PC-9 (cell line): ENCODE data around the gene SPEG. TPM values are rescaled to one million over a fixed set of nuclear protein-coding genes. Genes with fewer than 3 reads are reported as not detected.
"Not testable (repeated sequence)": the region's sequence is repeated elsewhere in the genome, so short reads cannot be mapped to it uniquely, and the experiment has no call there.

ENCODE experiments used
- BruUV-seq: library from RNA; stranded (reverse); fragments of 400-500 nt; replicated peaks from 2 replicates; lab custom pipeline; 2021; lab: Mats Ljungman, UMichigan
- CTCF ChIA-PET: fragments of 300-600 bp; sonication (Branson Sonifier 250); formaldehyde crosslinking; loops from one replicate; lab custom pipeline; 2022; ENCODE audit warnings: antibody characterized with exemption; lab: Charles Lee
- POLR2A ChIA-PET: fragments of 300-600 bp; sonication (Branson Sonifier 250); formaldehyde crosslinking; loops from one replicate; lab custom pipeline; 2022; ENCODE audit warnings: antibody characterized with exemption; ENCODE audit not compliant: unreplicated experiment; lab: Charles Lee
- DNase-seq, 2 experiments: peaks; one replicate each; pipeline versions ENCODE4 v3.0.0 to v3.0.0-alpha.2; 2015 to 2022; ENCODE audit warnings: mixed read lengths in 1 of 2
- H2AFZ ChIP-seq: fragments of 200-600 bp; sonication (generic); 2 replicates; pipeline ENCODE4 v1.8.1; 2017; ENCODE audit warnings: antibody characterized with exemption
- H3F3A ChIP-seq: fragments of 200-600 bp; sonication (generic); 2 replicates; pipeline ENCODE4 v1.8.1; 2017; ENCODE audit warnings: antibody characterized with exemption, mild to moderate bottlenecking, low read depth; ENCODE audit not compliant: insufficient read depth
- H3K27ac ChIP-seq: fragments of 200-600 bp; sonication (generic); 2 replicates; pipeline ENCODE4 v1.6.1; 2016; ENCODE audit warnings: mixed run types
- H3K27me3 ChIP-seq: fragments of 200-600 bp; sonication (generic); 2 replicates; pipeline ENCODE4 v1.6.1; 2016; ENCODE audit warnings: low read depth, mixed run types; ENCODE audit not compliant: insufficient read depth
- H3K36me3 ChIP-seq: fragments of 200-600 bp; sonication (generic); 2 replicates; pipeline ENCODE4 v1.6.1; 2016; ENCODE audit warnings: low read depth, mixed run types
- H3K4me1 ChIP-seq: fragments of 200-600 bp; sonication (generic); replicated peaks from 2 replicates; pipeline ENCODE4 v1.6.1; 2016; ENCODE audit warnings: mixed run types; ENCODE audit not compliant: insufficient read depth
- H3K4me2 ChIP-seq: fragments of 200-600 bp; sonication (generic); 2 replicates; pipeline ENCODE4 v1.6.1; 2017; ENCODE audit warnings: mixed run types
- H3K4me3 ChIP-seq: fragments of 200-600 bp; sonication (generic); 2 replicates; pipeline ENCODE4 v1.6.1; 2016; ENCODE audit warnings: mixed run types
- H3K79me2 ChIP-seq: fragments of 200-600 bp; sonication (generic); 2 replicates; pipeline ENCODE4 v1.6.1; 2017; ENCODE audit warnings: low read depth, mixed run types
- H3K9me2 ChIP-seq: fragments of 200-600 bp; sonication (generic); 2 replicates; pipeline ENCODE4 v1.8.1; 2017; ENCODE audit warnings: mild to moderate bottlenecking; ENCODE audit not compliant: insufficient read depth
- H3K9me3 ChIP-seq: fragments of 200-600 bp; sonication (generic); 2 replicates; pipeline ENCODE4 v1.8.1; 2016; ENCODE audit warnings: low read depth; ENCODE audit not compliant: insufficient read depth
- H4K20me1 ChIP-seq: fragments of 200-600 bp; sonication (generic); 2 replicates; pipeline ENCODE4 v1.8.1; 2017; ENCODE audit not compliant: insufficient read depth
- EZH2 ChIP-seq: fragments of 200-600 bp; sonication (generic); IDR thresholded peaks from 2 replicates; pipeline ENCODE4 v1.8.0; 2017; ENCODE audit warnings: antibody characterized with exemption, low read depth
- intact Hi-C: fragments of 100-400 bp; cut with micrococcal nuclease; formaldehyde crosslinking; loops from one replicate; pipeline ENCODE4 v1.10.0; 2022; ENCODE audit not compliant: unreplicated experiment
- total RNA-seq: library from RNA; stranded (reverse); gene quantifications from 2 replicates; pipeline ENCODE4 v1.2.3, GENCODE V29; 2021
- TF ChIP-seq, protein P1 (sequence below): fragments of 200-600 bp; sonication (generic); conservative IDR thresholded peaks from 2 replicates; pipeline ENCODE4 v1.6.1; 2017; ENCODE audit warnings: mixed run types, antibody characterized with exemption, mild to moderate bottlenecking, moderate library complexity

Gene SPEG
- total RNA-seq, 1 experiment from 2014 or later: 46.8 TPM

- Histone ChIP-seq H4K20me1 (peaks cover 4% of the 10 kb centered on the region; the same call in 1 of the 2 replicates), H3F3A (peaks cover 6% of the 10 kb centered on the region; the same call in 1 of the 2 replicates), H3K9me3 (no peaks in the 10 kb centered on the region), H3K27ac (peak overlapping the region; percentile 30), H2AFZ (peak overlapping the region; percentile 80), H3K27me3 (no peaks in the 10 kb centered on the region), H3K4me2 (peak overlapping the region; percentile 69), H3K36me3 (peaks cover 14% of the 10 kb centered on the region; the same call in 1 of the 2 replicates), H3K4me1 (peaks cover 6% of the 10 kb centered on the region; the same call in 1 of the 2 replicates), H3K4me3 (peak overlapping the region; percentile 53), H3K79me2 (peaks cover 11% of the 10 kb centered on the region; the same call in 1 of the 2 replicates), H3K9me2 (no peaks in the 10 kb centered on the region)
- POLR2A ChIA-PET: interaction anchor here (0.5 to 1.1 kb wide), 8 partner anchors 19 to 235 kb away, joined by 4 to 22 read pairs (median 8); partner anchors contain the start of gene GMPPA
- intact Hi-C loops: loop anchor here (1.0 to 5.0 kb wide), 4 partner anchors 91 to 301 kb away; partner anchors contain the start of gene CNPPD1
- TF ChIP-seq EZH2: no peak
- TF ChIP-seq, protein P1, sequence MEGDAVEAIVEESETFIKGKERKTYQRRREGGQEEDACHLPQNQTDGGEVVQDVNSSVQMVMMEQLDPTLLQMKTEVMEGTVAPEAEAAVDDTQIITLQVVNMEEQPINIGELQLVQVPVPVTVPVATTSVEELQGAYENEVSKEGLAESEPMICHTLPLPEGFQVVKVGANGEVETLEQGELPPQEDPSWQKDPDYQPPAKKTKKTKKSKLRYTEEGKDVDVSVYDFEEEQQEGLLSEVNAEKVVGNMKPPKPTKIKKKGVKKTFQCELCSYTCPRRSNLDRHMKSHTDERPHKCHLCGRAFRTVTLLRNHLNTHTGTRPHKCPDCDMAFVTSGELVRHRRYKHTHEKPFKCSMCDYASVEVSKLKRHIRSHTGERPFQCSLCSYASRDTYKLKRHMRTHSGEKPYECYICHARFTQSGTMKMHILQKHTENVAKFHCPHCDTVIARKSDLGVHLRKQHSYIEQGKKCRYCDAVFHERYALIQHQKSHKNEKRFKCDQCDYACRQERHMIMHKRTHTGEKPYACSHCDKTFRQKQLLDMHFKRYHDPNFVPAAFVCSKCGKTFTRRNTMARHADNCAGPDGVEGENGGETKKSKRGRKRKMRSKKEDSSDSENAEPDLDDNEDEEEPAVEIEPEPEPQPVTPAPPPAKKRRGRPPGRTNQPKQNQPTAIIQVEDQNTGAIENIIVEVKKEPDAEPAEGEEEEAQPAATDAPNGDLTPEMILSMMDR: peak; percentile 60
- BruUV-seq: no TSS peak
- CTCF ChIA-PET: interaction anchor here (0.6 to 2.7 kb wide), 11 partner anchors 11 to 729 kb away, joined by 3 to 14 read pairs (median 7); partner anchors contain the start of genes BCS1L, GMPPA and ZNF142
- peak; percentile 71 to 98 for DNase-seq
Observed at GRCh38 chr2:219388121-219388906, 46.3 kb upstream of the SPEG start.

GRCh38 chr2:219388907-219389156 is 45.8 kb upstream of the SPEG start:
- Histone ChIP-seq H4K20me1 (peaks cover 4% of the 10 kb centered on the region; the same call in 1 of the 2 replicates), H3K4me3 (peak overlapping the region; percentile 53), H3K4me1 (peaks cover 6% of the 10 kb centered on the region; the same call in 1 of the 2 replicates), H3K4me2 (peak overlapping the region; percentile 69), H3K27ac (peak overlapping the region; percentile 30), H3K9me3 (no peaks in the 10 kb centered on the region), H3K36me3 (peaks cover 14% of the 10 kb centered on the region; the same call in 1 of the 2 replicates), H3K27me3 (no peaks in the 10 kb centered on the region), H3K9me2 (no peaks in the 10 kb centered on the region), H3F3A (peaks cover 6% of the 10 kb centered on the region; the same call in 1 of the 2 replicates), H3K79me2 (peaks cover 11% of the 10 kb centered on the region; the same call in 1 of the 2 replicates), H2AFZ (peak overlapping the region; percentile 80)
- DNase-seq: no peak
- POLR2A ChIA-PET: interaction anchor here (0.9 kb wide), 1 partner anchor 20 kb away, joined by 8 read pairs; no protein-coding TSS in a partner anchor
- intact Hi-C loops: loop anchor here (1.0 to 5.0 kb wide), 4 partner anchors 92 to 300 kb away; partner anchors contain the start of gene CNPPD1
- CTCF ChIA-PET: interaction anchor here (0.6 to 2.7 kb wide), 6 partner anchors 12 to 141 kb away, joined by 3 to 14 read pairs (median 5); partner anchors contain the start of gene GMPPA
- TF ChIP-seq, protein P1: no peak
- no peak for TF ChIP-seq EZH2
- no TSS peak for BruUV-seq

DNA sequence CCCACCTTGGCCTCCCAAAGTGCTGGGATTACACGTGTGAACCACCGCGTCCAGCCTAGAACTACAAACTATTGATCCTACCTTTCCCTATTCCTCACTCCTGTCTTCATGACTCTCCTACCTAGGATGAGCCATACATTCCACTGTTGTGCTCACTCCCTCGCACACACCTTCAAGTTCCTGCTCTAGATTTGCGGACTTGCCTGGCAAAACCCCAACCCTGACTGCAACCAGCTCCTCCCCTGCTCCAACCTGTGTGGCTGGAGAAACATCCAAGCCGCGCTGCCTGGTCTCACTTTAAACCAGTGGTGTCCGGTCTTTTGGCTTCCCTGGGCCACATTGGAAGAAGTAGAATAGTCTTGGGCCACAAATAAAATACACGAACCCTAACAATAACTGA is 41.9 kb upstream of the SPEG start:
- peaks cover 6% of the 10 kb centered on the region; the same call in 1 of the 2 replicates for H3F3A ChIP-seq
- H3K4me3 ChIP-seq: no peak overlapping the region
- ChIA-PET POLR2A (no interaction called here), CTCF (no interaction called here)
- no peaks in the 10 kb centered on the region for H3K4me1 ChIP-seq
- H3K9me2 ChIP-seq: no peaks in the 10 kb centered on the region
- TF ChIP-seq EZH2: no peak
- TF ChIP-seq, protein P1: no peak
- no peaks in the 10 kb centered on the region; the same call in 1 of the 2 replicates for H3K9me3 ChIP-seq
- intact Hi-C loops: no loop called here
- H3K79me2 ChIP-seq: no peaks in the 10 kb centered on the region
- H3K27ac ChIP-seq: no peak overlapping the region
- BruUV-seq: no TSS peak
- no peaks in the 10 kb centered on the region for H4K20me1 ChIP-seq
- no peaks in the 10 kb centered on the region for H3K36me3 ChIP-seq
- no peak overlapping the region for H2AFZ ChIP-seq
- no peak overlapping the region for H3K4me2 ChIP-seq
- no peak for DNase-seq
- no peaks in the 10 kb centered on the region for H3K27me3 ChIP-seq

DNA sequence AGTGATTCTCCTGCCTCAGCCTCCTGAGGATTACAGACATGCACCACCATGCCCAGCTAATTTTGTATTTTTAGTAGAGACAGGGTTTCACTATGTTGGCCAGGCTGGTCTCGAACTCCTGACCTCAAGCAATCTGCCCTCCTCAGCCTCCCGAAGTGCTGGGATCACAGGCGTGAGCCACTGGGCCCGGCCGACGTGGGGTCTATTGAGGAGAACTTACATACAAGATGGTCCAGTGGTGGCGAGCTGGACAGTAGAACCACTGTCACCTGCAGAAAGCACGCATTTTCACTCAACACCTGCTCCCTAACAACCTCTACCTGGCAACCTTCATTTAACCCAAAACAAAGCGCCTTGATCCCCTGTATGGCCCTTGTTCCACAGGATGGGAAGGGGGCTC is 39.6 kb upstream of the SPEG start:
- CTCF ChIA-PET, BruUV-seq: not testable (repeated sequence)

More for the DNA sequence above, 39.6 kb upstream of the SPEG start:
- H3K79me2 ChIP-seq, H3K4me2 ChIP-seq, H3K4me3 ChIP-seq, DNase-seq, H3K36me3 ChIP-seq, H3K27ac ChIP-seq, H2AFZ ChIP-seq, H3K9me2 ChIP-seq, intact Hi-C loops, H3K27me3 ChIP-seq, H4K20me1 ChIP-seq, POLR2A ChIA-PET, H3K9me3 ChIP-seq: not testable (repeated sequence)
- peaks cover 18% of the 10 kb centered on the region; the same call in 1 of the 2 replicates for H3F3A ChIP-seq
- peaks cover 21% of the 10 kb centered on the region for H3K4me1 ChIP-seq
